Measurements from ENCODE around the gene RMRP.

RMRP gene

GRCh38 chr9:35691334-35691650, 33.5 kb upstream of the RMRP start:
- Histone ChIP-seq H3K4me1 (ENCODE audit: insufficient read depth, low read length) (peaks cover 7% of the 10 kb centered on the region), H3K4me3 (ENCODE audit: low read length) (peak overlapping the region; percentile 57), H3K27me3 (ENCODE audit: insufficient read depth, low read length) (no peaks in the 10 kb centered on the region), H2AFZ (ENCODE audit: low read depth, low read length) (peak overlapping the region; percentile 100), H3K36me3 (ENCODE audit: insufficient read depth, low read length) (peaks cover 5% of the 10 kb centered on the region), H3K9me3 (ENCODE audit: low read length) (no peaks in the 10 kb centered on the region)

DNA sequence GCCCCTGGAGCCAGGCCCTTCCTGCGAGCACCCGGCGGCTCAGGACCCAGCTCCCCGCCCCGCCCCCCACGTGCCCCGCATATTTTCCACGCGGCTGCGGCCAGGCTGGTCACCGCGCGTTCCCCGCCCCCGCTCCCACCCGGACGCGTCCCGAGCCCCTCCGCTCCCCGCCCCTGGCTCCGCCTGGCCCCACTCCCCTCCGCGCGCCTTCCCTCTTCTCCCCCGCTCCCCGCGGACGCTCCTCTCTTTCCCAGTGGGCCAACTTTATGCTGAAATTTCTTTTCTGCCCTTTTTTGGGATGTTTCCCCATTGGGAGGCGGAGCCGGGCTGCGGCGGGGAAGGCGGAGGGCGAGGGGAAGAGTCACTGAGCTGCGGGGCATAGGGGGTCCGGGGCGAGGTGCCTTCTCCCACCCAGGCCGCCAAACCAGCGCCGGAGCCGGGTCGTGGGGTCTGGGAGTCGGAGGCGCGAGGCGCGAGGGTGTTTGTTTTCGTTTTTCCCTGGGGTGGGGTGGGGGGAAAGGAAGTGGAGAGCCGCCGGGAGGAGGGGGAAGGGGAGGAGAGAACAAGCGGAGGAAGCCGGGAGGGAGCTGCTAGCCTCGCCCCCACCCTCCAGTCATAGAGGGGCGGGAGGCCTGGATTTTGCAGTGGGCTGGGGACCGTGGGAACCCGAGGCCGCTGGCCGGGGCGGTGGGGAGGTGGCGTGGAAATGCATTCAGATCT, 33.0 kb upstream of the RMRP start:
- H3K4me1 ChIP-seq (ENCODE audit: insufficient read depth, low read length), result peaks cover 7% of the 10 kb centered on the region
- H3K27me3 ChIP-seq (ENCODE audit: insufficient read depth, low read length), result no peaks in the 10 kb centered on the region
- H3K36me3 ChIP-seq (ENCODE audit: insufficient read depth, low read length), result peaks cover under 1% of the 10 kb centered on the region
- H3K9me3 ChIP-seq (ENCODE audit: low read length), result no peaks in the 10 kb centered on the region
- H3K4me3 ChIP-seq (ENCODE audit: low read length), result peak overlapping the region; percentile 57
- H2AFZ ChIP-seq (ENCODE audit: low read depth, low read length), result peak overlapping the region; percentile 100

DNA sequence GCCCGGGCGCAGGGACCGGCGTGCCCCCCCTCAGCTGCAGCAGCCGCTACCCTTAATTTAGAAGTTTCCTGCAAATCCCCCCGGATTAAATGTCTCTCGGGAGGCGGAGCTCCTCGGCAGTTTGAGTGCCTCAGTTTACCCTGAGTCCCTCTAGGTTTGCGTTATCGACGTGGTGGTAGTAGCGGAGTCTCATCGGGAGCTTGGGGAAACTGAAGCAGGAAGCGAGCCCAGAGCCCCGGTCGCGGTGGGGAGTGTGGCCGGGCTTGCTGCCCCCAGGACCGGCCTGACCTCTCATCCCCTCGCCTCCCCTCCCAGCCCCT, 32.4 kb upstream of the RMRP start:
- H3K4me3 ChIP-seq (ENCODE audit: low read length), result peak overlapping the region; percentile 57
- H3K4me1 ChIP-seq (ENCODE audit: insufficient read depth, low read length), result peaks cover 7% of the 10 kb centered on the region
- no peaks in the 10 kb centered on the region for H3K27me3 ChIP-seq (ENCODE audit: insufficient read depth, low read length)
- H3K36me3 ChIP-seq (ENCODE audit: insufficient read depth, low read length), result no peaks in the 10 kb centered on the region
- H2AFZ ChIP-seq (ENCODE audit: low read depth, low read length), result peak overlapping the region; percentile 100
- H3K9me3 ChIP-seq (ENCODE audit: low read length), result no peaks in the 10 kb centered on the region

DNA sequence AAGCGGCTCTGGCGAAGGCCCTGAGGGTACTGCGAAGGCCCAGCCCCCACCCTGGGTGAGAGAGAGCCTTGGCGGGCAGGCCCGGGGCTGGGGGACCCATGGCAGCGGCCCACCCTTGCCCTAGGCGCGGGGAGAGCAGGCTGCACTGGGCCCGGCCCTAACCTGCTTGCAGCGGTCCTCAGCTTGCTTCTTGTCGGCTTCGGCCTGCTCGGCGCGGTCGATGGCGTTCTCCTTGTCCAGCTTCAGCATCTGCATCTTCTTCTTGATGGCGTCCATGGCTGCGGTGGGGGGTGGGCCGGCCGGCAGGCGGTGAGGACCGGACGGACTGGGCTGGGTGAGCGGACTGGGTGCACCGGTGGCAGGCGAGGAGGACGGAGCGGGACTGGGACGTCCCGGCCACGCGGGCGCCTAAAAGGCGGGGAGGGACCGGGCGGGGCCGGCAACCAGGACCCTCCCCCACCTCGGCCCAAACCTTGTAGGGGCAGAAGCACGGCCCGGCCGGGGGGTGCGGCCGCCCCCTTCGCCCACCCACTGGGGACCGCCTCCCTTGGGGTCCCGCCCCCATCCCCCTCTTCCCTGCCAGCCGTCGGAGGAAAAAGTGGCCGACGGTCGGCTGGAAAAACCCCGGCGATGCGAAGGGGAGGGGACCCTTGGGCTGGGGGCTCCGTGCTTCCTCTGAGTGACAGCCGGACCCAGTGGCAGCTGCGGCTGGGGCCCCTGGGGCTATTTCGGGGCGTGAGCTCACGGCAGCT, 31.9 kb upstream of the RMRP start, which contains the start of gene TPM2:
Gene TPM2 (minus strand): TSS at position 384 of the 752 bp plus-strand sequence. CDS start 108 bp downstream, at position 276.
- Histone ChIP-seq H3K36me3 (ENCODE audit: insufficient read depth, low read length) (no peaks in the 10 kb centered on the region), H3K9me3 (ENCODE audit: low read length) (no peaks in the 10 kb centered on the region), H3K27me3 (ENCODE audit: insufficient read depth, low read length) (no peaks in the 10 kb centered on the region), H2AFZ (ENCODE audit: low read depth, low read length) (peak within 1 kb of the TSS; percentile 100), H3K4me1 (ENCODE audit: insufficient read depth, low read length) (peaks cover 7% of the 10 kb centered on the region), H3K4me3 (ENCODE audit: low read length) (peak within 1 kb of the TSS; percentile 57)

DNA sequence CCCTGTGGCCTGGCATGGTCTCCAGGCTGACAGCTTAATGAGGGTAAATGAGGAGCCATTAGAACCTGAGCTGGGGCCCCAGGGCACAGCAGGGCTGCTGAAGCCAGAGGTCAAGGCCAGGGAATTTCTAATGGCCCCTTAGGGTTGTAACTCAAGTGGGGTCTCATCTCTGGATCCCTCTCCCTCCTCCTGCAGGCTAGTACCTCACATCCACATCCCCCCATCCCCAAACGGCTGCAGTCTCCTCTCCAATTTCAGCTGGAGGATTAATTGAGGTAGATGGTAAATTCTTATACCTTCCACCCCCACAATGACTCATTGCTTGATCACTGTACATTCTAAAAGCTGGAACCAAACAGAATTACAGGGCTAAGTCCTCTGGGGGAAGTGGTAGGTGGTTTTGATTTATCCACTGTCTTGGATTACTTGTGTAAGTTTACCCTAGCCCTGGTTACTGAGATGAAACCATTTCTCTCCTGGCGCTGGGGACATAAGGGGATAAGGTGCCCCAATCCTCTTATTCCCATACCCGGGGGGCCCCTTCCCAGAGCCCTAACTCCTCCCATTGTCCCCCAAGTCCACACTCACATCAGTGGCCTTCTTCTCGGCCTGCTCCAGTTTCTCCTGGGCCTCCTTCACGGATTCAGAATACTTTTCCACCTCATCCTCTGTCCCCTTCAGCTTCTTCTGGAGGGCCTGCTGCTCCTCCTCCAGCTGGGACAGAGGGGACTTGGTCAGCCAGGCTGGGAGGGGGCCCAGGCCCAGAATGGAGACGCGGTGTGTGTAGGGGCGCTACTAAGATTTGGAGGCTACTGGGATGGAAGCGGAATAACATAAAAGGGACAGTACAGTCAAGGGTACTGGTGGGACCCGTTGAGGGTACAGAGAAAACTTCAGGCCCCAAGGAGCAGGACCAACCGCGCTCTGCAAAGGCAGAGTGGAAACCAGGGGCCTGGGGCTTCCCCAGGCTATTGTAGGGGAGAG, 31.0 kb upstream of the RMRP start:
- Histone ChIP-seq H3K27me3 (ENCODE audit: insufficient read depth, low read length) (no peaks in the 10 kb centered on the region), H3K4me1 (ENCODE audit: insufficient read depth, low read length) (peaks cover 7% of the 10 kb centered on the region), H3K4me3 (ENCODE audit: low read length) (no peak overlapping the region), H2AFZ (ENCODE audit: low read depth, low read length) (no peak overlapping the region), H3K9me3 (ENCODE audit: low read length) (no peaks in the 10 kb centered on the region), H3K36me3 (ENCODE audit: insufficient read depth, low read length) (no peaks in the 10 kb centered on the region)

DNA sequence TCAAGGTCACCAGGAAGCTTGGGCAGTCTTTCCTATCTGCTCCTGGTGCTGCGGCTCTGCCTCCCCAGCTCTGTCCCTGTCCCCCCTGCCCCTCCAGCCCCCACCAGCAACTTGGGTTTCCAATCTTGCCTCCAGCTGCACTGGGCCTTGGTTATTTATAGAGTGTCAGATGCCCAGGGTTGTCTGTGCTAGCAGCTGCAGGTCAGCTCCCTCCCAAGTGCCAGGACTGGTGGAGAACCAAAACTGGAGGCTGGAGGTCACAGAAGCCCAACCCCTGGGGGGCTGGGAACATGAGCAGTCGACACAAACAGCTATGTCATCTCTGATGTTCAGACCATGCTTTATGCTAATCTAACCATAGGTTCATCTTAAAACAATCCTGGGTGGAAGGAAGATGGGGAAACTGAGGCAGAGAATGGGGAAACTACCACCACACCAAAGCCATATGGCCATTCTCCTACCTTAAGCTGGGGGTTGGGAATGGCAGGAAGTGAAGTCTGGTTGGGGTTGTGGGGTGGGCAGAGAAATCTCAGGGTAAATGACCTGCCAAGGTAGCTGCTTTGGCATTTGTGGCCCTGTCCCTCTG, 30.2 kb upstream of the RMRP start:
- Histone ChIP-seq H3K9me3 (ENCODE audit: low read length) (no peaks in the 10 kb centered on the region), H3K4me3 (ENCODE audit: low read length) (no peak overlapping the region), H3K36me3 (ENCODE audit: insufficient read depth, low read length) (no peaks in the 10 kb centered on the region)

GRCh38 chr9:35687306-35687705, 29.5 kb upstream of the RMRP start:
- H3K4me3 ChIP-seq (ENCODE audit: low read length), result no peak overlapping the region
- H3K36me3 ChIP-seq (ENCODE audit: insufficient read depth, low read length), result no peaks in the 10 kb centered on the region
- no peaks in the 10 kb centered on the region for H3K9me3 ChIP-seq (ENCODE audit: low read length)
- no peaks in the 10 kb centered on the region for H3K27me3 ChIP-seq (ENCODE audit: insufficient read depth, low read length)
- H2AFZ ChIP-seq (ENCODE audit: low read depth, low read length), result no peak overlapping the region
- H3K4me1 ChIP-seq (ENCODE audit: insufficient read depth, low read length), result peaks cover 7% of the 10 kb centered on the region

More for the DNA sequence above, 30.2 kb upstream of the RMRP start:
- Histone ChIP-seq H3K4me1 (ENCODE audit: insufficient read depth, low read length) (peaks cover 7% of the 10 kb centered on the region), H2AFZ (ENCODE audit: low read depth, low read length) (no peak overlapping the region), H3K27me3 (ENCODE audit: insufficient read depth, low read length) (no peaks in the 10 kb centered on the region)

DNA sequence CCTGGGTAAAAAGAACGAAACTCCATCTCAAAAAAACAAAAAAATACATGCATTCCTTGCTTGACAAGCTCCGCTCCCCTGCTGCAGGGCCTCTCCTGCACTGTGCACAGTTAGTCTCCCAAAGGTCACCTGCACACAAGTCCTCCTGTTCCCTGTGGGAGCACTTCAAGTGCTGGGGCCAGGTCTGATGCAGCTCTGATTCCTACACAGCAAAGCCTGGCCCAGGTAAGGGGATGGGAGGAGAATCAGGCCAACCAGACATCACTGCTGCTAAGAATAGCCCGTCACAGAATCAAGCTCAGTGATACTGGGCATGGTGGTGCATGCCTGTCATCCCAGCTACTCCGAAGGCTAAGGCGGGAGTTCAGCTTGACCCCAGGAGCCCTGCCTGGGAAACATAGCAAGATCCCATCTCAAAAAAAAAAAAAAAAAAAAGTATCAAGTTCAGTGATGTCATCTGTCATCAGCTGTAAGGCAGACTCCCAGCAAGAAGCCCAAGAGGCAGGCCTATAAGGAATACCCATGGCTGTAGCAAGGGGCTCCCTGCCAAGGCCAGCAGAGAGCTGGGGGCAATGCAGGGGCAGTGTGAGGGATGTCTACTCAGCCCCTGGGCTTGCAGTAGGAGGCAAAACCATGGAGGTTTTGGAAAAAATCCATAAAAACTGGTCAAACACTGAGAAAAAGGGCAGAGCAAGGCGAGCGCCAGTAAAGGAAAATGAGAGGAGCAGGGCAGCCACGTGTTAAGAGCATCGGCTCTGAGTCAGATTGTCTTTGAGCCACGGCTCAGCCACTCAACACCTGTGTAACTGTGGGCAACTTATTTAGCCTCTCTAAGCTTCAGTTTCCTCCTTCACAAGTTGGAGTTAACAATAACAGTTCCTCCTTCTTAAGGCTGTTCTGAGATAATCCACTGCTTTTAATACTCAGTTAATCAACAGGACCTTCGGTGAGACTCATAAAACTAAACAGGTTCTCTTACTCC, 28.7 kb upstream of the RMRP start:
- Histone ChIP-seq H3K36me3 (ENCODE audit: insufficient read depth, low read length) (no peaks in the 10 kb centered on the region), H3K27me3 (ENCODE audit: insufficient read depth, low read length) (no peaks in the 10 kb centered on the region), H3K4me3 (ENCODE audit: low read length) (no peak overlapping the region), H3K4me1 (ENCODE audit: insufficient read depth, low read length) (peaks cover 7% of the 10 kb centered on the region), H2AFZ (ENCODE audit: low read depth, low read length) (no peak overlapping the region), H3K9me3 (ENCODE audit: low read length) (no peaks in the 10 kb centered on the region)

GRCh38 chr9:35685506-35685905, 27.7 kb upstream of the RMRP start:
- H3K4me1 ChIP-seq (ENCODE audit: insufficient read depth, low read length), result peaks cover 3% of the 10 kb centered on the region
- no peaks in the 10 kb centered on the region for H3K27me3 ChIP-seq (ENCODE audit: insufficient read depth, low read length)
- no peaks in the 10 kb centered on the region for H3K36me3 ChIP-seq (ENCODE audit: insufficient read depth, low read length)
- H2AFZ ChIP-seq (ENCODE audit: low read depth, low read length), result no peak overlapping the region
- H3K9me3 ChIP-seq (ENCODE audit: low read length), result no peaks in the 10 kb centered on the region
- H3K4me3 ChIP-seq (ENCODE audit: low read length), result no peak overlapping the region

DNA sequence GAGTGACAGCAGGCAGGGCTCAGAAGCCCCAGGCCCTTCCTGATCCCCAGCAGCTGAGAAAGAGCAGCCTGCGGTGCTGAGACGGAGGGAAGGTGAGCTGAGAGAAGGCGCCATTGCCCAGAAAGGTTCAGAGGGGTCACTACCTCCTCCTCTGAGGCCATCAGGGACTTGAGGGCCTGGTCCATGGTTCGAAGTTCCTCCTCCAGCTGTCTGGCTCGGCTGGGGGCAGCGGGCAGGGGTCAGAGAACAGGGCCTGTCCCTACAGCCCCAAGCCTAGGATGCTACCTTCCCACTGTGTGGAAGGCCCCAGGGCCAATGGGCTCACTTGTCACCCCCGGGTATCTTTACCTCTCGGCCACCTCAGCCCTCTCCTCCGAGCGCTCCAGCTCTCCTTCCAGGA, 27.1 kb upstream of the RMRP start:
- Histone ChIP-seq H2AFZ (ENCODE audit: low read depth, low read length) (no peak overlapping the region), H3K27me3 (ENCODE audit: insufficient read depth, low read length) (no peaks in the 10 kb centered on the region), H3K4me3 (ENCODE audit: low read length) (no peak overlapping the region), H3K36me3 (ENCODE audit: insufficient read depth, low read length) (no peaks in the 10 kb centered on the region), H3K9me3 (ENCODE audit: low read length) (no peaks in the 10 kb centered on the region), H3K4me1 (ENCODE audit: insufficient read depth, low read length) (no peaks in the 10 kb centered on the region)

DNA sequence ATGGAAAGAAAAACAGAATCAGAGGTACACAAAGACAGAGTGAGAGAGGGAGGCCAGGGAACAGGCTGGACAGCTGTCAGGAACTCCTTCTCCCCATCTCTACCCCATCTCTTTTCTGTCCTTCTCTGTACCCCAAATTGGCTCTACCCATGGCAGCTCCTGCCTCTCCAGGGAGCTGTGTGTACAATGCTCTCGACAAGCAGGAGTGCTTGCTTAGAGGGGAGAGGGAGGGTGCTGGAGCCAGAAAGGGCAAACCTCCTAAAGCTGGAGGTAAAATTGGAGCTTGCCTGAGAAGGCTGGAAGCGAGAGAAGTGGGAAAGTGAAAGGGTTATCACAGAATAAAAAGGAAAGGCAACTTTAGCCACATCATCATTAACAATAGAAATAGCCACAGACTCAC, 25.5 kb upstream of the RMRP start:
- H3K36me3 ChIP-seq (ENCODE audit: insufficient read depth, low read length), result no peaks in the 10 kb centered on the region
- no peaks in the 10 kb centered on the region for H3K27me3 ChIP-seq (ENCODE audit: insufficient read depth, low read length)
- H3K4me3 ChIP-seq (ENCODE audit: low read length), result no peak overlapping the region
- H2AFZ ChIP-seq (ENCODE audit: low read depth, low read length), result no peak overlapping the region
- no peaks in the 10 kb centered on the region for H3K4me1 ChIP-seq (ENCODE audit: insufficient read depth, low read length)
- no peaks in the 10 kb centered on the region for H3K9me3 ChIP-seq (ENCODE audit: low read length)
